ENCODE results near the gene SLC4A2. TPM values are rescaled to one million over a fixed set of nuclear protein-coding genes. Genes with fewer than 3 reads are reported as not detected.

The SLC4A2 gene
- total and polyA plus RNA-seq, 2 of the 8 experiments (the other 6 are each of a cell fraction or from before 2014, with no cell fraction given) = 72.6 to 147 TPM

DNA sequence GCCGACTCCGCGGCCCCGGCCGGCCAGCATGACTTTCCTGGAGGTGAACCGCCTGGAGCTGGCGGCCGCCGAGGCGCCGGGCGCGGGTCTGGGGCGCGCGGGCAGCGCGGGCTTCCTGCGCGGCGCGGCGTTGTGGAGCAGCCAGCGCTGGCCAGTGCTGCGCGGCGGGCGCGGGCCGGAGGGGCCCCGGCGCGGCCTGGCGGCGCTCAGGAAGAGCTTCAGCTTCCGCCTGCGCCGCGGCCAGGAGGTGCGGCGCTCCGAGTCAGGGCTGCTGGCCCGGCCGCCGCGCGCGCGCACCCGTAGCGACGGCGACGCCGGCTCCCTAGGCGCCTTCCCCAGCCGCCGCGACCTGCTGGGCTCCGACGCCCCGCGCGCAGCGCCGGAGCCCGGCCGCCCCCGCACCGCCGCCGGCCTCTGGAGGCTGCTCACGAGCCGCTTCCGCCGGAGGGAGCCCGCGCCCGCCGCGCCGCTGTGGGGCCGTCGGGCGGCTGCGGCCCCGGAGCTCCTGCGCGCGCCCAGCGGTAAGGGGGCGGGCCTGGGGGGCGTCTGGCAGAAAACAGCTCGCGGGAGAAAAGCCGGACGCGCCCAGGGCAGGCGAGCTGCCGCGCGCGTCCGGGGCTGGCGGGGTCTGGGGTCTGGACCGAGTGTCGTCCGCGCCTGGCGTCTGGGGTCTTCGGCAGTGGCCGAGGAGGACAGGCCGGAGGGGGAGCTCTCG, 55.9 kb downstream of the SLC4A2 start:
- no peak overlapping the region for H2BK5ac ChIP-seq (ENCODE audit: low read depth, low read length)
- peaks cover 47 to 61% of the 10 kb centered on the region in 2 experiments for H4K20me1 ChIP-seq (replicated peaks in 1 of 2; ENCODE audit: control insufficient read depth in 1 of 2, insufficient read depth in 2 of 2, low read length in 2 of 2)
- peak overlapping the region in 3 of 4 experiments; percentile 12 to 59 (median 32); a peak in 5 of 8 replicates for H3K4me3 ChIP-seq (ENCODE audit: extremely low read depth in 1 of 4, insufficient read depth in 2 of 4, low read depth in 3 of 4, low read length in 4 of 4)
- peaks cover 0 to 15% (median 9%) of the 10 kb centered on the region in 4 experiments; a peak in 3 of 7 replicates for H3K27me3 ChIP-seq (replicated peaks in 1 of 4; ENCODE audit: control insufficient read depth in 3 of 4, extremely low read depth in 1 of 4, insufficient read depth in 3 of 4, low read length in 3 of 4)
- no peak overlapping the region for H4K5ac ChIP-seq (ENCODE audit: insufficient read length, low read depth, low read length)
- no peak overlapping the region for H2BK120ac ChIP-seq (replicated peaks; ENCODE audit: low read depth, low read length)
- no peak for FAIRE-seq
- peak in 1 of 2 experiments; percentile 68 for DNase-seq (ENCODE audit: low read depth in 1 of 2, low spot score in 2 of 2)
- H3K4me1 ChIP-seq (replicated peaks in 1 of 4; ENCODE audit: control insufficient read depth in 3 of 4, insufficient read depth in 4 of 4, low read length in 3 of 4) = peaks cover 0 to 24% (median 16%) of the 10 kb centered on the region in 4 experiments; a peak in 6 of 7 replicates
- H4K8ac ChIP-seq (ENCODE audit: extremely low read depth, insufficient read depth, low read length) = no peak overlapping the region
- H2BK15ac ChIP-seq (ENCODE audit: low read length) = no peak overlapping the region
- peaks cover 0 to 16% of the 10 kb centered on the region in 2 experiments; a peak in 2 of 4 replicates for H3K79me2 ChIP-seq (ENCODE audit: control insufficient read depth in 1 of 2, insufficient read depth in 2 of 2, low read length in 2 of 2)
- H2AK5ac ChIP-seq (ENCODE audit: low read depth, low read length) = no peak overlapping the region
- H3K36me3 ChIP-seq (ENCODE audit: control insufficient read depth in 2 of 4, insufficient read depth in 4 of 4, low read length in 3 of 4) = peaks cover 0 to 13% (median 4%) of the 10 kb centered on the region in 4 experiments; a peak in 2 of 8 replicates
- POLR2A ChIA-PET (ENCODE audit: partially characterized antibody) = interaction anchor here (0.6 to 2.7 kb wide), 8 partner anchors 9 to 112 kb away, joined by 3 to 9 read pairs (median 4); partner anchors contain the start of genes ABCF2 and FASTK
- no peak overlapping the region for H3K18ac ChIP-seq (ENCODE audit: extremely low read depth, low read length)
- peaks cover 5% of the 10 kb centered on the region for H3K79me1 ChIP-seq (ENCODE audit: low read depth, low read length)
- no peak overlapping the region for H2BK20ac ChIP-seq (ENCODE audit: low read length)
- peak overlapping the region; percentile 55 to 70 for H3K4me2 ChIP-seq (ENCODE audit: insufficient read depth in 1 of 2, low read depth in 2 of 2, low read length in 2 of 2)
- no peak overlapping the region for H2BK12ac ChIP-seq (ENCODE audit: low read depth, low read length)
- H2AFZ ChIP-seq (ENCODE audit: low read length) = no peak overlapping the region
- no peak overlapping the region for H3K56ac ChIP-seq (replicated peaks; ENCODE audit: insufficient read length, low read depth, low read length)
- CTCF ChIA-PET (ENCODE audit: partially characterized antibody) = interaction anchor here (0.6 to 22.4 kb wide), 17 partner anchors 9 to 131 kb away, joined by 3 to 448 read pairs (median 4); partner anchors contain the start of genes AGAP3, CDK5, SLC4A2 and TMUB1
- H3K23ac ChIP-seq (ENCODE audit: insufficient read length) = no peak overlapping the region
- no peaks in the 10 kb centered on the region for H3K9me3 ChIP-seq (ENCODE audit: insufficient read depth in 2 of 2, low read depth in 1 of 2, low read length in 1 of 2)
- 5% methylated on average over 58 of the region's 114 CpGs; no CpG with 5 or more reads in 1 of the 2 experiments for WGBS, 2 experiments (ENCODE audit: extremely low coverage in 1 of 2, insufficient coverage in 1 of 2, insufficient read length in 1 of 2, insufficient replicate concordance in 2 of 2, low coverage in 1 of 2, low lambda C conversion rate in 2 of 2, missing lambda C conversion rate in 1 of 2)
- H3K9ac ChIP-seq (replicated peaks in 1 of 4; ENCODE audit: extremely low read depth in 1 of 4, low read depth in 3 of 4, low read length in 3 of 4) = peak overlapping the region in 1 of 4 experiments; percentile 39; a peak in 1 of 7 replicates
- no peak overlapping the region for H3K27ac ChIP-seq (ENCODE audit: low read depth, low read length)
- H4K91ac ChIP-seq (replicated peaks; ENCODE audit: insufficient read length, low read length) = no peak overlapping the region
- no peak overlapping the region for H3K4ac ChIP-seq (replicated peaks; ENCODE audit: insufficient read length, low read depth, low read length)
- peaks cover 7% of the 10 kb centered on the region for H3K23me2 ChIP-seq (ENCODE audit: low read depth, low read length)
- no peak overlapping the region for H3K14ac ChIP-seq (ENCODE audit: insufficient read length)
- TF ChIP-seq TBP (IDR thresholded peaks at IDR 0.05; ENCODE audit: low read depth, low read length) (no peak), JUND (IDR thresholded peaks at IDR 0.05; ENCODE audit: low read length) (no peak), MAFK (IDR thresholded peaks at IDR 0.05; ENCODE audit: low read depth, low read length) (no peak), SRF (IDR thresholded peaks at IDR 0.05; ENCODE audit: low read depth, low read length) (no peak), EGR1 (IDR thresholded peaks at IDR 0.05; ENCODE audit: borderline replicate concordance, low read depth, low read length) (peak; percentile 86), POU5F1 (IDR thresholded peaks at IDR 0.05; ENCODE audit: low read depth, low read length) (no peak), SUZ12 (IDR thresholded peaks at IDR 0.05; ENCODE audit: low read length) (no peak), EZH2 (IDR thresholded peaks at IDR 0.05; ENCODE audit: low read depth, low read length, severe bottlenecking) (peak; percentile 46)
- TF ChIP-seq, protein P1, sequence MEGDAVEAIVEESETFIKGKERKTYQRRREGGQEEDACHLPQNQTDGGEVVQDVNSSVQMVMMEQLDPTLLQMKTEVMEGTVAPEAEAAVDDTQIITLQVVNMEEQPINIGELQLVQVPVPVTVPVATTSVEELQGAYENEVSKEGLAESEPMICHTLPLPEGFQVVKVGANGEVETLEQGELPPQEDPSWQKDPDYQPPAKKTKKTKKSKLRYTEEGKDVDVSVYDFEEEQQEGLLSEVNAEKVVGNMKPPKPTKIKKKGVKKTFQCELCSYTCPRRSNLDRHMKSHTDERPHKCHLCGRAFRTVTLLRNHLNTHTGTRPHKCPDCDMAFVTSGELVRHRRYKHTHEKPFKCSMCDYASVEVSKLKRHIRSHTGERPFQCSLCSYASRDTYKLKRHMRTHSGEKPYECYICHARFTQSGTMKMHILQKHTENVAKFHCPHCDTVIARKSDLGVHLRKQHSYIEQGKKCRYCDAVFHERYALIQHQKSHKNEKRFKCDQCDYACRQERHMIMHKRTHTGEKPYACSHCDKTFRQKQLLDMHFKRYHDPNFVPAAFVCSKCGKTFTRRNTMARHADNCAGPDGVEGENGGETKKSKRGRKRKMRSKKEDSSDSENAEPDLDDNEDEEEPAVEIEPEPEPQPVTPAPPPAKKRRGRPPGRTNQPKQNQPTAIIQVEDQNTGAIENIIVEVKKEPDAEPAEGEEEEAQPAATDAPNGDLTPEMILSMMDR (IDR thresholded peaks at IDR 0.05; ENCODE audit: control extremely low read depth in 1 of 3, insufficient read depth in 1 of 3, low read depth in 1 of 3, low read length in 3 of 3) = peak in 1 of 3 experiments; percentile 0; a peak in 1 of 4 replicates

All from H1 (cell line).